HCT116 (cell line): ENCODE measurements around the gene PSME1.

Experiments used
- ELF1 ChIP-seq: IDR thresholded peaks from 2 replicates; pipeline ENCODE4 v1.6.1; 2012; ENCODE audit warnings: low read depth, borderline replicate concordance
- POLR2AphosphoS5 ChIP-seq: IDR thresholded peaks from 2 replicates; pipeline ENCODE4 v1.6.1; 2011; ENCODE audit warnings: mild to moderate bottlenecking, low read depth, low read length, moderate library complexity
- TF ChIP-seq, protein P1 (sequence below), 3 experiments: fragments of 200-600 bp in 1 of 3; sonication (generic) in 1 of 3; IDR thresholded peaks in 2 of 3; conservative IDR thresholded peaks in 1 of 3; 2 replicates each; pipeline ENCODE4 v1.5.1; 2012 to 2017; ENCODE audit warnings: low read depth in 2 of 3, low read length in 2 of 3, antibody characterized with exemption in 1 of 3, borderline replicate concordance in 1 of 3, control low read depth in 1 of 3, mild to moderate bottlenecking in 1 of 3, mixed read lengths in 1 of 3, mixed run types in 1 of 3, moderate library complexity in 1 of 3; ENCODE audit not compliant: insufficient read depth in 1 of 3

DNA sequence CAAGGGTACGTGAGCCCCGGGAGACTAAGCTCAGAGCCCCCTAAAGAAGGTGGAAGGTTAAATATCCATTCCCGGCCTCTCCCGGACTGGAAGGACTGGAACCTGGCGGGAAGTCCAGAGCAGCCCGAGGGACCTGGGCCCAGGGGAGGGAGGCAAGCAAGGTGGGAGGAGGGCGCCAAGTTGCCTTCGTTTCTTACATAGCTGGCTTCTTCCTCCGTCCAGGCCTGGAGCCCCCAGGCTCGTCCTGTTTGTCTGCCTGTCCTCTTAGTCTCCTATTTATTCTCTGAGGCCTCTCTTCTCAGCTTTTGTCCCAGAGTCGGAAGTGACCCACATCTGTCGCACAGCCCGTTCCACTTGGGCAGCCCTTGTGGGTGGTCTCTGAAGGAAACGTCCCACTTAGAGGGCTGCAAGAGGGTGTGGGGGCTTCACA, 41.1 kb upstream of the PSME1 start:
- TF ChIP-seq ELF1 (no peak), POLR2AphosphoS5 (no peak)
- TF ChIP-seq, protein P1, sequence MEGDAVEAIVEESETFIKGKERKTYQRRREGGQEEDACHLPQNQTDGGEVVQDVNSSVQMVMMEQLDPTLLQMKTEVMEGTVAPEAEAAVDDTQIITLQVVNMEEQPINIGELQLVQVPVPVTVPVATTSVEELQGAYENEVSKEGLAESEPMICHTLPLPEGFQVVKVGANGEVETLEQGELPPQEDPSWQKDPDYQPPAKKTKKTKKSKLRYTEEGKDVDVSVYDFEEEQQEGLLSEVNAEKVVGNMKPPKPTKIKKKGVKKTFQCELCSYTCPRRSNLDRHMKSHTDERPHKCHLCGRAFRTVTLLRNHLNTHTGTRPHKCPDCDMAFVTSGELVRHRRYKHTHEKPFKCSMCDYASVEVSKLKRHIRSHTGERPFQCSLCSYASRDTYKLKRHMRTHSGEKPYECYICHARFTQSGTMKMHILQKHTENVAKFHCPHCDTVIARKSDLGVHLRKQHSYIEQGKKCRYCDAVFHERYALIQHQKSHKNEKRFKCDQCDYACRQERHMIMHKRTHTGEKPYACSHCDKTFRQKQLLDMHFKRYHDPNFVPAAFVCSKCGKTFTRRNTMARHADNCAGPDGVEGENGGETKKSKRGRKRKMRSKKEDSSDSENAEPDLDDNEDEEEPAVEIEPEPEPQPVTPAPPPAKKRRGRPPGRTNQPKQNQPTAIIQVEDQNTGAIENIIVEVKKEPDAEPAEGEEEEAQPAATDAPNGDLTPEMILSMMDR (IDR thresholded peaks at IDR 0.05 in 2 of 3, conservative IDR thresholded peaks at IDR 0.05 in 1 of 3; ENCODE audit: borderline replicate concordance in 1 of 3, insufficient read depth in 1 of 3, low read depth in 2 of 3, low read length in 2 of 3) = no peak
